HCT116 (cell line): ENCODE measurements around the gene BCL2L2.

Source experiments
- CTCF ChIP-seq, 3 experiments: fragments of 200-600 bp in 1 of 3; sonication (generic) in 1 of 3; IDR thresholded peaks in 2 of 3; conservative IDR thresholded peaks in 1 of 3; 2 replicates each; pipeline ENCODE4 v1.5.1; 2012 to 2017; ENCODE audit warnings: low read depth in 2 of 3, low read length in 2 of 3, antibody characterized with exemption in 1 of 3, borderline replicate concordance in 1 of 3, control low read depth in 1 of 3, mild to moderate bottlenecking in 1 of 3, mixed read lengths in 1 of 3, mixed run types in 1 of 3, moderate library complexity in 1 of 3; ENCODE audit not compliant: insufficient read depth in 1 of 3
- EGR1 ChIP-seq: IDR thresholded peaks from 2 replicates; pipeline ENCODE4 v1.6.1; 2012; ENCODE audit warnings: low read depth
- EZH2 ChIP-seq: fragments of 200-600 bp; sonication (generic); IDR thresholded peaks from 2 replicates; pipeline ENCODE4 v1.6.1; 2017; ENCODE audit warnings: antibody characterized with exemption, mixed run types
- EZH2phosphoT487 ChIP-seq: fragments of 200-600 bp; IDR thresholded peaks from 2 replicates; pipeline ENCODE4 v1.6.1; 2018; ENCODE audit warnings: antibody characterized with exemption, borderline replicate concordance
- JUND ChIP-seq: IDR thresholded peaks from 2 replicates; pipeline ENCODE4 v1.6.1; 2012
- MAX ChIP-seq: IDR thresholded peaks from 2 replicates; pipeline ENCODE4 v1.6.1; 2012
- POLR2A ChIP-seq: IDR thresholded peaks from 2 replicates; pipeline ENCODE4 v1.7.0; 2011; ENCODE audit warnings: borderline replicate concordance; ENCODE audit not compliant: insufficient read depth, insufficient read length; ENCODE audit errors: extremely low read depth
- POLR2AphosphoS5 ChIP-seq: IDR thresholded peaks from 2 replicates; pipeline ENCODE4 v1.6.1; 2011; ENCODE audit warnings: mild to moderate bottlenecking, low read depth, low read length, moderate library complexity
- RAD21 ChIP-seq: IDR thresholded peaks from 2 replicates; pipeline ENCODE4 v1.6.1; 2012; ENCODE audit warnings: low read depth, mild to moderate bottlenecking
- REST ChIP-seq: IDR thresholded peaks from 2 replicates; pipeline ENCODE4 v1.6.1; 2012; ENCODE audit warnings: low read depth
- SP1 ChIP-seq: IDR thresholded peaks from 2 replicates; pipeline ENCODE4 v1.6.1; 2012; ENCODE audit warnings: low read depth
- TCF7L2 ChIP-seq: IDR thresholded peaks from 2 replicates; pipeline ENCODE4 v1.7.0; 2011; ENCODE audit warnings: borderline replicate concordance, inconsistent platforms; ENCODE audit not compliant: insufficient read depth, insufficient read length; ENCODE audit errors: extremely low read depth
- ZNF274 ChIP-seq: fragments of 200-500 bp; sonication (Bioruptor generic); IDR thresholded peaks from 2 replicates; pipeline ENCODE4 v1.6.1; 2014; ENCODE audit warnings: mild to moderate bottlenecking, low read depth, low read length, inconsistent platforms

DNA sequence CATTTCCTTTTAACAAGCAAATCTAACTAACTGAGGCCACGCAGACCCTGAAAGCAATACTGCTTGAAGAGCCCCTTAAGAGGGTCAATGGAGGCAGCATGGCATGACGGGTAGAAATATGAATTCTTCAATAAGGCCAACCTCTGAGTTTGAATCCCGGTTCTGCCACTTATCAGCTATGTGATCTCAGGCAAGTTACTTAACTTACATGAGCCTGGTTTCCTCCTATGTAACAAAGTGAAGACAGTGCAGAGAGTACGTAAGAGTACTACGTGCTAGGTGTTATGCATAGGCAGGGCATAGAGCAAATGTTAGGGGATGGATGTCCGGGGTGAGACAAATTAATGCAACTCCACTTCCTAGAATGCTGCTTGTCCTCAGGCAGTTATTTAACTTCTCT is 25.4 kb upstream of the BCL2L2 start:
- TF ChIP-seq POLR2A (no peak), POLR2AphosphoS5 (no peak), ZNF274 (no peak), CTCF (IDR thresholded peaks at IDR 0.05 in 2 of 3, conservative IDR thresholded peaks at IDR 0.05 in 1 of 3; ENCODE audit: borderline replicate concordance in 1 of 3, insufficient read depth in 1 of 3, low read depth in 2 of 3, low read length in 2 of 3) (no peak), EGR1 (no peak), REST (no peak), EZH2 (no peak), RAD21 (no peak), EZH2phosphoT487 (no peak), MAX (no peak), SP1 (no peak), TCF7L2 (no peak), JUND (no peak)
